Sigmoid colon (tissue), 7 donors: Measurements from ENCODE around the gene FTHL17. TPM values are rescaled to one million over a fixed set of nuclear protein-coding genes. Genes with fewer than 3 reads are reported as not detected.

ENCODE experiments used
- DNase-seq: peaks from one replicate; pipeline ENCODE4 v3.0.0-alpha.2; 2019
- H3K27ac ChIP-seq, 4 donors: fragments of 200-600 bp; sonication (generic); one replicate each; pipeline ENCODE4 v1.5.1; 2016 to 2019; ENCODE audit warnings: mild to moderate bottlenecking in 1 of 4
- H3K27me3 ChIP-seq, 3 donors: fragments of 200-600 bp; sonication (generic); one replicate each; pipeline ENCODE4 v1.5.1; 2019; ENCODE audit warnings: mild to moderate bottlenecking in 1 of 3
- H3K36me3 ChIP-seq, 4 donors: fragments of 200-600 bp; sonication (generic); one replicate each; pipeline ENCODE4 v1.5.1; 2016 to 2019
- H3K4me1 ChIP-seq, 4 donors: fragments of 200-600 bp; sonication (generic); one replicate each; pipeline ENCODE4 v1.5.1; 2017 to 2019
- H3K4me3 ChIP-seq, 4 donors: fragments of 200-600 bp; sonication (generic); one replicate each; pipeline ENCODE4 v1.5.1; 2017 to 2019; ENCODE audit warnings: mild to moderate bottlenecking in 2 of 4, moderate library complexity in 1 of 4
- H3K9me3 ChIP-seq, 4 donors: fragments of 200-600 bp in 3 of 4; sonication (generic) in 3 of 4; one replicate each; pipeline versions ENCODE4 v1.5.1 to v1.6.1; 2013 to 2019
- EP300 ChIP-seq, 4 donors: sonication (generic); formaldehyde crosslinking; IDR thresholded peaks; one replicate each; pipeline ENCODE4 v1.6.1; 2017; ENCODE audit warnings: antibody characterized with exemption in 4 of 4
- POLR2A ChIP-seq, 2 donors: fragments of 450-650 bp; IDR thresholded peaks; one replicate each; pipeline ENCODE4 v1.6.1; 2016; ENCODE audit warnings: antibody characterized with exemption in 2 of 2, mild to moderate bottlenecking in 2 of 2, moderate library complexity in 2 of 2
- POLR2AphosphoS5 ChIP-seq, 4 donors: sonication (generic); formaldehyde crosslinking; IDR thresholded peaks; one replicate each; pipeline ENCODE4 v1.6.1; 2017; ENCODE audit warnings: antibody characterized with exemption in 4 of 4
- WGBS, 2 donors: extraction: QIAGEN DNeasy Blood & Tissue Kit; methylation state at CpG; one replicate each; pipeline ENCODE4 v1.1.7; 2013; 5-methylcytosine and 5-hydroxymethylcytosine counted together
- intact Hi-C: fragments of 100-400 bp; cut with DNase I; formaldehyde crosslinking; loops from one replicate; pipeline ENCODE4 v1.15.1; 2023
- polyA plus RNA-seq, 3 donors: library from polyadenylated mRNA; stranded (reverse); fragments of 200-250 nt; gene quantifications; one replicate each; pipeline ENCODE4 v1.2.3, GENCODE V29; 2013
- total RNA-seq, 4 donors: library from RNA; depleted of rRNA; stranded (reverse); fragments of >200 nt; gene quantifications; one replicate each; pipeline ENCODE4 v1.1.0, GENCODE V29; 2016
- TF ChIP-seq, protein P1 (sequence below), 4 experiments: fragments of 450-650 bp in 3 of 4; fragments of 200-600 bp in 1 of 4; IDR thresholded peaks; one replicate each; pipeline ENCODE4 v1.5.1; 2016 to 2019; ENCODE audit warnings: antibody characterized with exemption in 4 of 4, mild to moderate bottlenecking in 3 of 4, moderate library complexity in 2 of 4
- donor health status: healthy with polysubstance abuse.
- donor health status: Bipolar disorder and iron deficiency.
- donor health status: healthy.

The FTHL17 gene
- total and polyA plus RNA-seq, 7 donors = not detected

DNA sequence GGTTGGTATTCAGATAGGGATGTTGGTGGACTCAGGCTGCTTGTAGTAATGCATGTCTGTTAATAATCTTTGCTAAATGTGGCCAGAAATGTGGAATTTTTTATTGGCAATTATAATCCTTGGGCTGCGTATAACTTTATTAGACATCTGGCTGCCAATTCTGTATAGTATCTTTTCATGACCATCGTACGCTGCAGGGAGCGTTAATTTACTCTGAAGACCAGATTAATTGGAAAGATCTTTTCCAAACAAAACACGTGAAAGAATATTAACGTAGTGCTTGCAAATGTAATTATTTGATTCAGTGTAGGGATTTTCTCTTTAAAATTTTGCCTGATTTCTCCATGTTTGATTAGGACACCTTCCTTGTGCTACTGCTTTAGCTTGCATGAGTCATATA lies 38.8 kb upstream of the FTHL17 start:
- no peak for TF ChIP-seq POLR2A (IDR thresholded peaks at IDR 0.05)
- TF ChIP-seq, protein P1, sequence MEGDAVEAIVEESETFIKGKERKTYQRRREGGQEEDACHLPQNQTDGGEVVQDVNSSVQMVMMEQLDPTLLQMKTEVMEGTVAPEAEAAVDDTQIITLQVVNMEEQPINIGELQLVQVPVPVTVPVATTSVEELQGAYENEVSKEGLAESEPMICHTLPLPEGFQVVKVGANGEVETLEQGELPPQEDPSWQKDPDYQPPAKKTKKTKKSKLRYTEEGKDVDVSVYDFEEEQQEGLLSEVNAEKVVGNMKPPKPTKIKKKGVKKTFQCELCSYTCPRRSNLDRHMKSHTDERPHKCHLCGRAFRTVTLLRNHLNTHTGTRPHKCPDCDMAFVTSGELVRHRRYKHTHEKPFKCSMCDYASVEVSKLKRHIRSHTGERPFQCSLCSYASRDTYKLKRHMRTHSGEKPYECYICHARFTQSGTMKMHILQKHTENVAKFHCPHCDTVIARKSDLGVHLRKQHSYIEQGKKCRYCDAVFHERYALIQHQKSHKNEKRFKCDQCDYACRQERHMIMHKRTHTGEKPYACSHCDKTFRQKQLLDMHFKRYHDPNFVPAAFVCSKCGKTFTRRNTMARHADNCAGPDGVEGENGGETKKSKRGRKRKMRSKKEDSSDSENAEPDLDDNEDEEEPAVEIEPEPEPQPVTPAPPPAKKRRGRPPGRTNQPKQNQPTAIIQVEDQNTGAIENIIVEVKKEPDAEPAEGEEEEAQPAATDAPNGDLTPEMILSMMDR (IDR thresholded peaks at IDR 0.05) = no peak
- no peak for TF ChIP-seq POLR2AphosphoS5 (IDR thresholded peaks at IDR 0.05)
- TF ChIP-seq EP300 (IDR thresholded peaks at IDR 0.05) = no peak
- no peaks in the 10 kb centered on the region for H3K9me3 ChIP-seq
- no peak overlapping the region for H3K27ac ChIP-seq
- no peak overlapping the region for H3K4me3 ChIP-seq
- intact Hi-C loops = loop anchor here (10.0 kb wide), 1 partner anchor 1826 kb away; no protein-coding TSS in a partner anchor
- H3K36me3 ChIP-seq = no peaks in the 10 kb centered on the region
- peaks cover 0 to 8% (median 0%) of the 10 kb centered on the region in 4 donors for H3K4me1 ChIP-seq
- H3K27me3 ChIP-seq = no peaks in the 10 kb centered on the region
- WGBS, 2 donors = 87 to 94% methylated on average over 6 of the region's 6 CpGs
- no peak for DNase-seq

DNA sequence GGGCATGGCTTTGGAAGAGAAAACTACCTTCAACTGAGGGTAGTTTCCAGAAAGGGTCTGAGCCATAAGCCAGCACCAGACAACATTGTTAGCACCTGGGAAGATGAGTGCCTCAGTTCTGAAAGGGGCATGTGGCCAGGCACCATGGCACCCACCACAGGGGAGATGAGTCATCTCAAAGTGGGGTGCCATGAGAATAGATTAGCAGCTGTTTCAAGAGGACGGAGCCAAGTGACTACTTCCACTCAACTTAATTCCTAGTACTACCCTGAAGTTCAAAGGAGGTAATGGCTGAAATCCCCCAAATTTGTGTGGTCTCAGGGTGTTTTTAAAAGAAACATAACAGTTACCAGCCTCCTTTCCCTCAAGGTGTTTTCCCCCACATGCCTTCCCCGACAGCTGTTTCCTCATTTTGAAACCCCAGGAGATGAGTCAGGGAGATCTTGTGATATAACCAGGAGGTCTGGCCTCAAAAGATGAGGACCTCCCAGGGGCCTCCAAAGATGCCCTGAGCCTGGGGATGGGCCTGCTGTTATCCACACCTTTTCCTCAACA lies 27.8 kb upstream of the FTHL17 start:
- no peaks in the 10 kb centered on the region for H3K36me3 ChIP-seq
- no peak overlapping the region for H3K27ac ChIP-seq
- H3K27me3 ChIP-seq = no peaks in the 10 kb centered on the region
- TF ChIP-seq EP300 (IDR thresholded peaks at IDR 0.05) (no peak), POLR2AphosphoS5 (IDR thresholded peaks at IDR 0.05) (no peak), POLR2A (IDR thresholded peaks at IDR 0.05) (no peak)
- TF ChIP-seq, protein P1 (IDR thresholded peaks at IDR 0.05) = no peak
- H3K4me1 ChIP-seq = no peaks in the 10 kb centered on the region
- no peaks in the 10 kb centered on the region for H3K9me3 ChIP-seq
- intact Hi-C loops = no loop called here
- 59 to 76% methylated on average over 2 of the region's 2 CpGs for whole genome bisulfite sequencing, 2 donors
- DNase-seq = no peak
- no peak overlapping the region for H3K4me3 ChIP-seq

DNA sequence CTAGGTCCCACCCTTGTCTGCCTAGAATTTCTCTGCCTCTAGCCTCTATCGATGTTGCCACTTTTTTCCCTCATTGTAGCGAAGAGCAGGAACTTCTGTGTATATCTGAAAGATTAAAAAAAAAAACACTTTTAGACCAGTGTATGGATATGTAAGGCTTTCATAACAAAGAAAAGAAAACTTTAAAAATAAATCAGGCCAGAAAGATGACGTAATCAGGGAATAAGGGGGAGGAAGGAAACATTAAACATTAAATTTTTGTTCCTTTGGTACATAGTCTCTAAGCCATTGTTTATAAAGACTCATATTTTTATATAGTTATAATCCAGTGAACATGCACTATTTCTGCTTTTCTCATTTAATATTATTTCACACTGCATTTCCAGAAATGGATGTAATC lies 26.2 kb upstream of the FTHL17 start:
- WGBS, 2 donors = 69 to 79% methylated on average over 3 of the region's 3 CpGs
- no peaks in the 10 kb centered on the region for H3K36me3 ChIP-seq
- H3K27me3 ChIP-seq = no peaks in the 10 kb centered on the region
- H3K9me3 ChIP-seq = no peaks in the 10 kb centered on the region
- H3K27ac ChIP-seq = no peak overlapping the region
- no peak overlapping the region for H3K4me3 ChIP-seq
- DNase-seq = no peak
- H3K4me1 ChIP-seq = no peaks in the 10 kb centered on the region
- no peak for TF ChIP-seq POLR2AphosphoS5 (IDR thresholded peaks at IDR 0.05)
- TF ChIP-seq POLR2A (IDR thresholded peaks at IDR 0.05) = no peak
- TF ChIP-seq, protein P1 (IDR thresholded peaks at IDR 0.05) = no peak
- no peak for TF ChIP-seq EP300 (IDR thresholded peaks at IDR 0.05)
- intact Hi-C loops = no loop called here

DNA sequence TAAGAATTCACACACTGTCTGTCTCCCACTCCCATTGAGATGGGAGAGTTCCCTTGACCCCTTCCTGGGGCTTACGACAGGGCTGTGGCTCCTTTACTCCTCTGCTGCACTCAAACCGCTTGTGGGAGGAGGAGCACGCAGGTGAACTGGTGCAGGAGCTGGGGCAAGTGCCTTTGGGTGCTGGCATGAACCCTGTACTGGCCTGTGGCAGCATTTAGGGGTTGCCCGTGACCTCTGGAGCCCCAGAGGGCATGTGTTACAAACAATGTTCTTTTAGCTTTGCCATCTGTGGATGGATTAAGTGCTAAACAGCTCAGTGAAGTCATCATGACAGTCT lies 21.8 kb upstream of the FTHL17 start:
- TF ChIP-seq POLR2A (IDR thresholded peaks at IDR 0.05) = no peak
- TF ChIP-seq, protein P1 (IDR thresholded peaks at IDR 0.05) = no peak
- no peak for TF ChIP-seq EP300 (IDR thresholded peaks at IDR 0.05)
- TF ChIP-seq POLR2AphosphoS5 (IDR thresholded peaks at IDR 0.05) = no peak
- no peaks in the 10 kb centered on the region for H3K9me3 ChIP-seq
- no peaks in the 10 kb centered on the region for H3K36me3 ChIP-seq
- no peak overlapping the region for H3K4me3 ChIP-seq
- no peaks in the 10 kb centered on the region for H3K27me3 ChIP-seq
- no peak for DNase-seq
- no peaks in the 10 kb centered on the region for H3K4me1 ChIP-seq
- WGBS, 2 donors = 90 to 94% methylated on average over 4 of the region's 4 CpGs
- no peak overlapping the region for H3K27ac ChIP-seq
- intact Hi-C loops = no loop called here
